ENCODE data around the gene SAP25. TPM values are rescaled to one million over a fixed set of nuclear protein-coding genes. Genes with fewer than 3 reads are reported as not detected.

Gene SAP25
- total and polyA plus RNA-seq, 2 of the 8 experiments (the other 6 are each of a cell fraction or from before 2014, with no cell fraction given), result 3.6 to 5.8 TPM

- Histone ChIP-seq H4K5ac (ENCODE audit: insufficient read length, low read depth, low read length) (no peak overlapping the region), H2BK5ac (ENCODE audit: low read depth, low read length) (no peak overlapping the region), H3K36me3 (ENCODE audit: control insufficient read depth in 2 of 4, insufficient read depth in 4 of 4, low read length in 3 of 4) (peaks cover 2 to 16% (median 4%) of the 10 kb centered on the region in 4 experiments; a peak in 5 of 8 replicates), H4K8ac (ENCODE audit: extremely low read depth, insufficient read depth, low read length) (no peak overlapping the region), H3K56ac (replicated peaks; ENCODE audit: insufficient read length, low read depth, low read length) (no peak overlapping the region), H2BK120ac (replicated peaks; ENCODE audit: low read depth, low read length) (no peak overlapping the region), H4K20me1 (replicated peaks in 1 of 2; ENCODE audit: control insufficient read depth in 1 of 2, insufficient read depth in 2 of 2, low read length in 2 of 2) (no peaks in the 10 kb centered on the region), H2BK15ac (ENCODE audit: low read length) (no peak overlapping the region), H2BK12ac (ENCODE audit: low read depth, low read length) (no peak overlapping the region), H3K23me2 (ENCODE audit: low read depth, low read length) (no peaks in the 10 kb centered on the region), H3K4me1 (replicated peaks in 1 of 4; ENCODE audit: control insufficient read depth in 3 of 4, insufficient read depth in 4 of 4, low read length in 3 of 4) (peaks cover 5 to 34% (median 20%) of the 10 kb centered on the region in 4 experiments; a peak in 6 of 7 replicates), H3K23ac (ENCODE audit: insufficient read length) (no peak overlapping the region), H3K27me3 (replicated peaks in 1 of 4; ENCODE audit: control insufficient read depth in 3 of 4, extremely low read depth in 1 of 4, insufficient read depth in 3 of 4, low read length in 3 of 4) (no peaks in the 10 kb centered on the region), H3K9me3 (ENCODE audit: insufficient read depth in 2 of 2, low read depth in 1 of 2, low read length in 1 of 2) (no peaks in the 10 kb centered on the region), H3K4me3 (ENCODE audit: extremely low read depth in 1 of 4, insufficient read depth in 2 of 4, low read depth in 3 of 4, low read length in 4 of 4) (no peak overlapping the region), H3K4ac (replicated peaks; ENCODE audit: insufficient read length, low read depth, low read length) (no peak overlapping the region), H2AK5ac (ENCODE audit: low read depth, low read length) (no peak overlapping the region), H3K14ac (ENCODE audit: insufficient read length) (no peak overlapping the region), H3K79me1 (ENCODE audit: low read depth, low read length) (peaks cover 2% of the 10 kb centered on the region; the same call in 1 of the 2 replicates), H3K79me2 (ENCODE audit: control insufficient read depth in 1 of 2, insufficient read depth in 2 of 2, low read length in 2 of 2) (peaks cover 0 to 36% of the 10 kb centered on the region in 2 experiments; a peak in 3 of 4 replicates), H2BK20ac (ENCODE audit: low read length) (no peak overlapping the region), H3K18ac (ENCODE audit: extremely low read depth, low read length) (no peak overlapping the region), H2AFZ (ENCODE audit: low read length) (no peak overlapping the region), H3K9ac (replicated peaks in 1 of 4; ENCODE audit: extremely low read depth in 1 of 4, low read depth in 3 of 4, low read length in 3 of 4) (no peak overlapping the region), H3K4me2 (ENCODE audit: insufficient read depth in 1 of 2, low read depth in 2 of 2, low read length in 2 of 2) (no peak overlapping the region), H4K91ac (replicated peaks; ENCODE audit: insufficient read length, low read length) (no peak overlapping the region), H3K27ac (ENCODE audit: low read depth, low read length) (no peak overlapping the region)
- ChIA-PET POLR2A (ENCODE audit: partially characterized antibody) (interaction anchor here (1.2 to 2.7 kb wide), 3 partner anchors 12 to 69 kb away, joined by 3 to 10 read pairs (median 4); partner anchors contain the start of gene TSC22D4), CTCF (ENCODE audit: partially characterized antibody) (interaction anchor here (0.8 to 26.5 kb wide), 6 partner anchors 9 to 78 kb away, joined by 3 to 341 read pairs (median 10); partner anchors contain the start of genes AGFG2 and NYAP1)
- no peak for FAIRE-seq
- no peak for DNase-seq (ENCODE audit: low read depth in 1 of 2, low spot score in 2 of 2)
- 86% methylated on average over 2 of the region's 2 CpGs; no CpG with 5 or more reads in 1 of the 2 experiments for WGBS, 2 experiments (ENCODE audit: extremely low coverage in 1 of 2, insufficient coverage in 1 of 2, insufficient read length in 1 of 2, insufficient replicate concordance in 2 of 2, low coverage in 1 of 2, low lambda C conversion rate in 2 of 2, missing lambda C conversion rate in 1 of 2)
- TF ChIP-seq EGR1 (IDR thresholded peaks at IDR 0.05; ENCODE audit: borderline replicate concordance, low read depth, low read length), result 0 out of 2 replicates have a peak, but pooled peaks have one; percentile 6
- no peak for TF ChIP-seq JUN (IDR thresholded peaks at IDR 0.05; ENCODE audit: low read depth, low read length)
Measured at GRCh38 chr7:100547872-100548271, 25.8 kb downstream of the SAP25 start.
